Glutamatergic neuron (in vitro differentiated cells): ENCODE results near the gene RND3. TPM values are rescaled to one million over a fixed set of nuclear protein-coding genes. Genes with fewer than 3 reads are reported as not detected.

Experiments used
- DNase-seq: peaks from one replicate; pipeline ENCODE4 v3.0.0; 2022
- H3K27ac Mint-ChIP-seq: one replicate; pipeline ENCODE4 v1.8.0; 2020; ENCODE audit warnings: mild to moderate bottlenecking, mixed read lengths, inconsistent platforms; ENCODE audit not compliant: unreplicated experiment
- H3K27me3 Mint-ChIP-seq: one replicate; pipeline ENCODE4 v1.8.0; 2020; ENCODE audit warnings: mild to moderate bottlenecking, moderate library complexity, mixed read lengths, inconsistent platforms; ENCODE audit not compliant: unreplicated experiment
- H3K36me3 Mint-ChIP-seq: one replicate; pipeline ENCODE4 v1.8.0; 2020; ENCODE audit warnings: mild to moderate bottlenecking, mixed read lengths, inconsistent platforms; ENCODE audit not compliant: unreplicated experiment
- H3K4me1 Mint-ChIP-seq: one replicate; pipeline ENCODE4 v1.8.0; 2020; ENCODE audit warnings: mild to moderate bottlenecking, low read depth, mixed read lengths, inconsistent platforms; ENCODE audit not compliant: unreplicated experiment
- H3K4me3 Mint-ChIP-seq: one replicate; pipeline ENCODE4 v1.8.0; 2020; ENCODE audit warnings: mild to moderate bottlenecking, mixed read lengths, inconsistent platforms; ENCODE audit not compliant: unreplicated experiment
- H3K9me3 Mint-ChIP-seq: one replicate; pipeline ENCODE4 v1.8.0; 2020; ENCODE audit warnings: mild to moderate bottlenecking, moderate library complexity, mixed read lengths, inconsistent platforms; ENCODE audit not compliant: unreplicated experiment
- CTCF ChIP-seq: fragments of 200-600 bp; sonication (generic); IDR thresholded peaks from one replicate; pipeline ENCODE4 v1.5.0; 2021; ENCODE audit not compliant: partially characterized antibody, unreplicated experiment
- total RNA-seq: library from RNA; stranded (reverse); fragmentation: NEBNext Ultra II Directional; extraction: Animal tissue kit (Norgen Biotek cat#: 25700); gene quantifications from one replicate; pipeline ENCODE4 v1.2.1, GENCODE V29; 2021; ENCODE audit not compliant: unreplicated experiment

Gene RND3
- total RNA-seq, 1 donor from 2014 or later: 49.0 TPM

- no peak for DNase-seq
- H3K27me3 Mint-ChIP-seq: no peaks in the 10 kb centered on the region
- peaks cover 2% of the 10 kb centered on the region for H3K9me3 Mint-ChIP-seq
- H3K27ac Mint-ChIP-seq: no peak overlapping the region
- no peak for TF ChIP-seq CTCF
- H3K4me3 Mint-ChIP-seq: no peak overlapping the region
- no peaks in the 10 kb centered on the region for H3K4me1 Mint-ChIP-seq
- no peaks in the 10 kb centered on the region for H3K36me3 Mint-ChIP-seq
Measured at GRCh38 chr2:150494234-150494945, 6.9 kb upstream of the RND3 start.

- TF ChIP-seq CTCF: no peak
- Mint-ChIP-seq H3K36me3 (no peaks in the 10 kb centered on the region), H3K4me1 (no peaks in the 10 kb centered on the region), H3K27ac (no peak overlapping the region), H3K4me3 (no peak overlapping the region), H3K9me3 (peaks cover 4% of the 10 kb centered on the region), H3K27me3 (no peaks in the 10 kb centered on the region)
- no peak for DNase-seq
Measured at GRCh38 chr2:150491943-150492342, 4.5 kb upstream of the RND3 start.

GRCh38 chr2:150491430-150491829, 4.0 kb upstream of the RND3 start:
- no peak for DNase-seq
- Mint-ChIP-seq H3K4me3 (no peak overlapping the region), H3K9me3 (peaks cover 6% of the 10 kb centered on the region), H3K27me3 (no peaks in the 10 kb centered on the region), H3K27ac (no peak overlapping the region), H3K36me3 (no peaks in the 10 kb centered on the region), H3K4me1 (no peaks in the 10 kb centered on the region)
- no peak for TF ChIP-seq CTCF

- Mint-ChIP-seq H3K4me3 (no peak overlapping the region), H3K27me3 (no peaks in the 10 kb centered on the region), H3K36me3 (no peaks in the 10 kb centered on the region), H3K4me1 (no peaks in the 10 kb centered on the region), H3K9me3 (peaks cover 10% of the 10 kb centered on the region), H3K27ac (no peak overlapping the region)
- DNase-seq: no peak
- no peak for TF ChIP-seq CTCF
Measured at GRCh38 chr2:150490466-150490865, 3.0 kb upstream of the RND3 start.
